Measurements from ENCODE around the gene MGST3.

GRCh38 chr1:165635823-165636222 lies 4.8 kb downstream of the MGST3 start:
- TF ChIP-seq CTCF (IDR thresholded peaks at IDR 0.05) (no peak), POLR2A (IDR thresholded peaks at IDR 0.05) (no peak)
